ENCODE measurements around the gene LMO1.

- TF ChIP-seq, protein P1, sequence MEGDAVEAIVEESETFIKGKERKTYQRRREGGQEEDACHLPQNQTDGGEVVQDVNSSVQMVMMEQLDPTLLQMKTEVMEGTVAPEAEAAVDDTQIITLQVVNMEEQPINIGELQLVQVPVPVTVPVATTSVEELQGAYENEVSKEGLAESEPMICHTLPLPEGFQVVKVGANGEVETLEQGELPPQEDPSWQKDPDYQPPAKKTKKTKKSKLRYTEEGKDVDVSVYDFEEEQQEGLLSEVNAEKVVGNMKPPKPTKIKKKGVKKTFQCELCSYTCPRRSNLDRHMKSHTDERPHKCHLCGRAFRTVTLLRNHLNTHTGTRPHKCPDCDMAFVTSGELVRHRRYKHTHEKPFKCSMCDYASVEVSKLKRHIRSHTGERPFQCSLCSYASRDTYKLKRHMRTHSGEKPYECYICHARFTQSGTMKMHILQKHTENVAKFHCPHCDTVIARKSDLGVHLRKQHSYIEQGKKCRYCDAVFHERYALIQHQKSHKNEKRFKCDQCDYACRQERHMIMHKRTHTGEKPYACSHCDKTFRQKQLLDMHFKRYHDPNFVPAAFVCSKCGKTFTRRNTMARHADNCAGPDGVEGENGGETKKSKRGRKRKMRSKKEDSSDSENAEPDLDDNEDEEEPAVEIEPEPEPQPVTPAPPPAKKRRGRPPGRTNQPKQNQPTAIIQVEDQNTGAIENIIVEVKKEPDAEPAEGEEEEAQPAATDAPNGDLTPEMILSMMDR (conservative IDR thresholded peaks at IDR 0.05; ENCODE audit: low read length), result peak; percentile 87
- no peak for TF ChIP-seq EZH2phosphoT487 (IDR thresholded peaks at IDR 0.05; ENCODE audit: borderline replicate concordance, low read depth, low read length)
Measured at GRCh38 chr11:8263769-8264410, at the start of gene LMO1.

Measured in OCI-LY7 (cell line).